HEK293 (cell line): ENCODE results near the gene APBA1.

ENCODE experiments used
- CTCF ChIA-PET: fragments of 350-600 bp; formaldehyde crosslinking; extraction: SDS; loops from one replicate; lab custom pipeline; 2021; ENCODE audit warnings: antibody characterized with exemption; lab: Yijun Ruan, JAX
- POLR2A ChIA-PET: fragments of 300-600 bp; formaldehyde crosslinking; extraction: SDS; loops from one replicate; lab custom pipeline; 2020; ENCODE audit warnings: antibody characterized with exemption, inconsistent platforms; lab: Yijun Ruan, JAX
- H3K27ac ChIP-seq: fragments of 200-500 bp; sonication (Bioruptor generic); 2 replicates; pipeline ENCODE4 v1.5.1; 2014; ENCODE audit warnings: low read depth, low read length, control low read depth, inconsistent platforms; ENCODE audit errors: extremely low read depth
- H3K36me3 ChIP-seq, 2 experiments: fragments of 200-500 bp in 1 of 2; sonication (Bioruptor generic) in 1 of 2; 1 replicate in 1 of 2; 2 replicates in 1 of 2; pipeline ENCODE4 v1.5.1; 2014 to 2017; ENCODE audit warnings: inconsistent platforms in 2 of 2, low read length in 2 of 2; ENCODE audit not compliant: control insufficient read depth in 2 of 2, insufficient read depth in 1 of 2
- H3K4me1 ChIP-seq: fragments of 200-500 bp; sonication (Bioruptor generic); 2 replicates; pipeline ENCODE4 v1.5.1; 2014; ENCODE audit warnings: mild to moderate bottlenecking, low read length, inconsistent platforms; ENCODE audit not compliant: control insufficient read depth, insufficient read depth
- H3K4me3 ChIP-seq: 2 replicates; pipeline ENCODE4 v1.5.1; 2011; ENCODE audit warnings: low read depth, mild to moderate bottlenecking, control low read depth, low read length, moderate library complexity
- H3K9me3 ChIP-seq: fragments of 200-500 bp; sonication (Bioruptor generic); 2 replicates; pipeline ENCODE4 v1.5.1; 2014; ENCODE audit warnings: low read depth, low read length, inconsistent platforms; ENCODE audit not compliant: control insufficient read depth, insufficient read depth
- BCL11A ChIP-seq: fragments of 450-650 bp; formaldehyde crosslinking; IDR thresholded peaks from 2 replicates; pipeline ENCODE4 v1.5.1; 2016; ENCODE audit warnings: low read depth, missing biosample characterization, missing genetic modification characterization
- HOXD13 ChIP-seq: sonication (generic); formaldehyde crosslinking; IDR thresholded peaks from 2 replicates; pipeline ENCODE4 v1.8.0; 2022; ENCODE audit warnings: missing genetic modification reagents, borderline replicate concordance
- KLF7 ChIP-seq: fragments of 450-650 bp; formaldehyde crosslinking; IDR thresholded peaks from 2 replicates; pipeline ENCODE4 v1.5.1; 2016; ENCODE audit warnings: missing biosample characterization, missing genetic modification characterization, borderline replicate concordance
- KLF9 ChIP-seq: fragments of 450-650 bp; formaldehyde crosslinking; IDR thresholded peaks from 2 replicates; pipeline ENCODE4 v1.5.1; 2016; ENCODE audit warnings: missing biosample characterization, missing genetic modification characterization, low read depth
- SCRT2 ChIP-seq: fragments of 450-650 bp; formaldehyde crosslinking; IDR thresholded peaks from 2 replicates; pipeline ENCODE4 v1.5.1; 2016; ENCODE audit warnings: missing biosample characterization, missing genetic modification characterization
- SP3 ChIP-seq: fragments of 450-650 bp; formaldehyde crosslinking; IDR thresholded peaks from 2 replicates; pipeline ENCODE4 v1.5.1; 2016; ENCODE audit warnings: missing biosample characterization, missing genetic modification characterization
- TRIM28 ChIP-seq: IDR thresholded peaks from 2 replicates; pipeline ENCODE4 v1.6.1; 2011; ENCODE audit warnings: low read length, control low read depth, borderline replicate concordance
- ZBTB49 ChIP-seq: fragments of 450-650 bp; formaldehyde crosslinking; IDR thresholded peaks from 2 replicates; pipeline ENCODE4 v1.5.1; 2016; ENCODE audit warnings: missing biosample characterization, missing genetic modification characterization, low read depth
- ZNF138 ChIP-seq: fragments of 450-650 bp; formaldehyde crosslinking; IDR thresholded peaks from 2 replicates; pipeline ENCODE4 v1.5.1; 2016; ENCODE audit warnings: missing biosample characterization, missing genetic modification characterization, borderline replicate concordance
- ZNF239 ChIP-seq: fragments of 450-650 bp; formaldehyde crosslinking; IDR thresholded peaks from 2 replicates; pipeline ENCODE4 v1.5.1; 2016; ENCODE audit warnings: missing biosample characterization, missing genetic modification characterization
- ZNF292 ChIP-seq: fragments of 450-650 bp; formaldehyde crosslinking; IDR thresholded peaks from 2 replicates; pipeline ENCODE4 v1.5.1; 2016; ENCODE audit warnings: low read depth, missing biosample characterization, missing genetic modification characterization, borderline replicate concordance
- ZNF324 ChIP-seq: fragments of 450-650 bp; formaldehyde crosslinking; IDR thresholded peaks from 2 replicates; pipeline ENCODE4 v1.5.1; 2016; ENCODE audit warnings: missing biosample characterization, missing genetic modification characterization
- ZNF341 ChIP-seq: fragments of 450-650 bp; formaldehyde crosslinking; IDR thresholded peaks from 2 replicates; pipeline ENCODE4; 2016; ENCODE audit warnings: low read depth, missing biosample characterization, missing genetic modification characterization
- ZNF366 ChIP-seq: fragments of 450-650 bp; formaldehyde crosslinking; conservative IDR thresholded peaks from 2 replicates; pipeline ENCODE4 v1.5.1; 2016; ENCODE audit warnings: missing biosample characterization, missing genetic modification characterization
- ZNF426 ChIP-seq: fragments of 450-650 bp; formaldehyde crosslinking; IDR thresholded peaks from 2 replicates; pipeline ENCODE4 v1.5.1; 2017; ENCODE audit warnings: missing biosample characterization, missing genetic modification characterization, mild to moderate bottlenecking, inconsistent platforms, moderate library complexity
- ZNF449 ChIP-seq: fragments of 450-650 bp; formaldehyde crosslinking; IDR thresholded peaks from 2 replicates; pipeline ENCODE4 v1.5.1; 2017; ENCODE audit warnings: missing biosample characterization, mild to moderate bottlenecking, missing genetic modification characterization, moderate library complexity
- ZNF501 ChIP-seq: fragments of 450-650 bp; formaldehyde crosslinking; IDR thresholded peaks from 2 replicates; pipeline ENCODE4 v1.5.1; 2016; ENCODE audit warnings: missing biosample characterization, missing genetic modification characterization
- ZNF549 ChIP-seq: fragments of 450-650 bp; IDR thresholded peaks from 2 replicates; pipeline ENCODE4 v1.5.1; 2018; ENCODE audit warnings: missing biosample characterization, missing genetic modification characterization, mild to moderate bottlenecking, inconsistent platforms, moderate library complexity
- ZNF621 ChIP-seq: fragments of 450-650 bp; formaldehyde crosslinking; IDR thresholded peaks from 2 replicates; pipeline ENCODE4 v1.5.1; 2017; ENCODE audit warnings: missing biosample characterization, missing genetic modification characterization
- ZNF626 ChIP-seq: fragments of 450-650 bp; sonication (Bioruptor Pico); formaldehyde crosslinking; IDR thresholded peaks from 2 replicates; pipeline ENCODE4 v1.5.1; 2018; ENCODE audit warnings: missing biosample characterization, missing genetic modification characterization, inconsistent platforms
- ZNF654 ChIP-seq: fragments of 450-650 bp; formaldehyde crosslinking; IDR thresholded peaks from 2 replicates; pipeline ENCODE4 v1.5.1; 2016; ENCODE audit warnings: low read depth, missing biosample characterization, missing genetic modification characterization
- ZNF692 ChIP-seq: fragments of 450-650 bp; formaldehyde crosslinking; IDR thresholded peaks from 2 replicates; pipeline ENCODE4 v1.5.1; 2016; ENCODE audit warnings: missing biosample characterization, missing genetic modification characterization
- ZNF707 ChIP-seq: fragments of 450-650 bp; formaldehyde crosslinking; IDR thresholded peaks from 2 replicates; pipeline ENCODE4 v1.5.1; 2016; ENCODE audit warnings: missing biosample characterization, missing genetic modification characterization
- ZNF843 ChIP-seq: fragments of 450-650 bp; formaldehyde crosslinking; IDR thresholded peaks from 2 replicates; pipeline ENCODE4 v1.5.1; 2016; ENCODE audit warnings: missing biosample characterization, missing genetic modification characterization
- TF ChIP-seq, protein P1 (sequence below): fragments of 450-650 bp; formaldehyde crosslinking; IDR thresholded peaks from 2 replicates; pipeline ENCODE4 v1.5.1; 2017; ENCODE audit warnings: missing biosample characterization, missing genetic modification characterization
- TF ChIP-seq, protein P2 (sequence below): fragments of 450-650 bp; formaldehyde crosslinking; IDR thresholded peaks from 2 replicates; pipeline ENCODE4 v1.5.1; 2016; ENCODE audit warnings: missing biosample characterization, missing genetic modification characterization

APBA1 gene

DNA sequence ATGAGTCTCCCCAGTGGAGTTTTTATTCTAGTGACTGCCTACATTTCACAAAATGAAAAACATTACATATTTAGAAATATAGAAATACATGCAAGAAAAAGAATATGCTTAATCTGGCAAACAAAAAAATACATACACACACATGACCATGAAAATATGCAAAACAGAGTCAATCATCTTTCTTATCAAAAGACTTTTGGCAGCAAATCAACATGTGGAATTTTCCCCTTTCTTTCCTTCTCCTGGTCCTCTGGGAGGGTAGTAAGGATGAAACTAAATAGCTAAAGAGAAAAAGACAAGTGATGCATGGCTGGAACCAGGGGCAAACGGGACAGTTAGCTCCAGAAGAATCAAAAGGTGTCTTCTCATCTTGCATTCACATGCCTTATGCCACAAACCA is 69.4 kb downstream of the APBA1 start (continued):
- TF ChIP-seq ZBTB49 (tag by site-specific recombination), result no peak
- no peak for TF ChIP-seq KLF7
- TF ChIP-seq ZNF324 (tag by site-specific recombination), result no peak
- no peak for TF ChIP-seq ZNF549
- no peak for TF ChIP-seq ZNF138 (tag by site-specific recombination)

DNA sequence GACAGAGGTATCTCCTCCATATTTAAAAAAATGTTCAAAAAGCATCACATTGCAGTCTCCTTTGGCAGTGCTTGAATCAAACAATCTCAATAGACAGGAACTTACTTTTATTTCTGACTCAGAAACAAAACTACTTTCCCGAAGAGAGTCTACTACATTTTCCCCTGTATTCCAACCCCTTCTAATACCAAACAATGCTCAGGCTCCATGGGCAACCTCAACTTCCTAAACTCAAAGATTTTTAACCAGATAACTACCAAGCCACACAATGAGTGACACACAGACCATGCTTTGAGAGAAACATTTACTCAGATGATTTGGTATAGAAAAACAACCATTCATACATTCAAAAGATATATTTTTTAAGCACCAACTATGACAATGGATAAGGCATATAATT is 70.5 kb downstream of the APBA1 start:
- TF ChIP-seq ZNF292 (no peak), ZNF621 (tag by site-specific recombination) (no peak), ZNF626 (tag by site-specific recombination) (no peak), HOXD13 (CRISPR knock-in tag) (no peak), SCRT2 (no peak), KLF9 (tag by site-specific recombination) (no peak), ZNF707 (no peak), ZNF239 (no peak), ZNF366 (tag by site-specific recombination) (no peak), ZNF426 (tag by site-specific recombination) (no peak)
- TF ChIP-seq, protein P1, sequence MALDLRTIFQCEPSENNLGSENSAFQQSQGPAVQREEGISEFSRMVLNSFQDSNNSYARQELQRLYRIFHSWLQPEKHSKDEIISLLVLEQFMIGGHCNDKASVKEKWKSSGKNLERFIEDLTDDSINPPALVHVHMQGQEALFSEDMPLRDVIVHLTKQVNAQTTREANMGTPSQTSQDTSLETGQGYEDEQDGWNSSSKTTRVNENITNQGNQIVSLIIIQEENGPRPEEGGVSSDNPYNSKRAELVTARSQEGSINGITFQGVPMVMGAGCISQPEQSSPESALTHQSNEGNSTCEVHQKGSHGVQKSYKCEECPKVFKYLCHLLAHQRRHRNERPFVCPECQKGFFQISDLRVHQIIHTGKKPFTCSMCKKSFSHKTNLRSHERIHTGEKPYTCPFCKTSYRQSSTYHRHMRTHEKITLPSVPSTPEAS (tag by site-specific recombination), result no peak
- TF ChIP-seq, protein P2, sequence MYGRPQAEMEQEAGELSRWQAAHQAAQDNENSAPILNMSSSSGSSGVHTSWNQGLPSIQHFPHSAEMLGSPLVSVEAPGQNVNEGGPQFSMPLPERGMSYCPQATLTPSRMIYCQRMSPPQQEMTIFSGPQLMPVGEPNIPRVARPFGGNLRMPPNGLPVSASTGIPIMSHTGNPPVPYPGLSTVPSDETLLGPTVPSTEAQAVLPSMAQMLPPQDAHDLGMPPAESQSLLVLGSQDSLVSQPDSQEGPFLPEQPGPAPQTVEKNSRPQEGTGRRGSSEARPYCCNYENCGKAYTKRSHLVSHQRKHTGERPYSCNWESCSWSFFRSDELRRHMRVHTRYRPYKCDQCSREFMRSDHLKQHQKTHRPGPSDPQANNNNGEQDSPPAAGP, result no peak
- ChIA-PET POLR2A (no interaction called here), CTCF (no interaction called here)
- H3K4me3 ChIP-seq, result no peak overlapping the region
- no peaks in the 10 kb centered on the region for H3K9me3 ChIP-seq
- H3K4me1 ChIP-seq, result no peaks in the 10 kb centered on the region
- no peaks in the 10 kb centered on the region for H3K36me3 ChIP-seq
- H3K27ac ChIP-seq, result no peak overlapping the region

GRCh38 chr9:69600314-69601047 is 71.7 kb downstream of the APBA1 start:
- ChIA-PET CTCF (no interaction called here), POLR2A (no interaction called here)
- no peaks in the 10 kb centered on the region for H3K36me3 ChIP-seq
- no peaks in the 10 kb centered on the region for H3K4me1 ChIP-seq
- no peak overlapping the region for H3K27ac ChIP-seq
- H3K9me3 ChIP-seq, result no peaks in the 10 kb centered on the region
- no peak overlapping the region for H3K4me3 ChIP-seq
- no peak for TF ChIP-seq ZNF843 (tag by site-specific recombination)
- no peak for TF ChIP-seq ZNF501 (tag by site-specific recombination)
- TF ChIP-seq TRIM28, result no peak
- TF ChIP-seq BCL11A (tag by site-specific recombination), result no peak
- TF ChIP-seq SP3 (tag by site-specific recombination), result no peak
- TF ChIP-seq ZNF449 (tag by site-specific recombination), result no peak
- TF ChIP-seq ZNF654 (tag by site-specific recombination), result no peak
- TF ChIP-seq ZNF692 (tag by site-specific recombination), result no peak
- no peak for TF ChIP-seq ZNF341 (tag by site-specific recombination)
